ENCODE measurements around the gene HES3.
A peak's percentile ranks its signal among the peaks of the same experiment; 100 is the strongest.
"Not testable (repeated sequence)": the region's sequence is repeated elsewhere in the genome, so short reads cannot be mapped to it uniquely, and the experiment has no call there.

Gene HES3

DNA sequence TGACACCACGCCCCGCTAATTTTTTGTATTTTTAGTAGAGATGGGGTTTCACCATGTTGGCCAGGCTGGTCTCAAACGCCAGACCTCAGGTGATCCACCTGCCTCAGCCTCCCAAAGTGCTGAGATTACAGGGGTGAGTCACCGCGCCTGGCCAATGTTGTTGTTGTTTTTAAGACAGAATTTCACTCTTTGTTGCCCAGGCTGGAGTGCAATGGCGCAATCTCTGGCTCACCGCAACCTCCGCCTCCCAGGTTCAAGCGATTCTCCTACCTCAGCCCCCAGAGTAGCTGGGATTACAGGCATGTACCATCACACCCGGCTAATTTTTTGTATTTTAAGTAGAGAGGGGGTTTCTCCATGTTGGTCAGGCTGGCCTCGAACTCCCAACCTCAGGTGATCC, 24.3 kb upstream of the HES3 start:
- not testable (repeated sequence) for DNase-seq (ENCODE audit: low spot score)

DNA sequence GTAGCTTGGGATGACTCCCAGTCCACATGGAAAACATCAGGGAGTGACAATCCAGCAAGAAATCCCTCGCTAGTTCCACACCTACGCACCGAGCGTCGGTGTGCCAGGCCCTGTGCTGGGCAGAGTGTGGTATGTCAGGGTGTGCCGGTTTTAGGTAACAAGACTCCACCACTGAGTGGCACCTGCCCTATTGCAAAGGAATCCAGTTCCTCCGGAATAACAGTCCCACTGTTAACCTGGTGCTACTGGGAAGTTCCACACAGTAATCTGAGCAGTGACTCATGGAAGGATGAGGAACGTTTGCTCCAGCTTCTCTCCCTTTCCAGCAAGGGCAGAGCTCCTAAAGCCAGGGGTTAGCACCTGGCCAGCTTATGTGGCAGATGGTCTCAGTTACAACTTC, 23.7 kb upstream of the HES3 start:
- DNase-seq (ENCODE audit: low spot score) = no peak

DNA sequence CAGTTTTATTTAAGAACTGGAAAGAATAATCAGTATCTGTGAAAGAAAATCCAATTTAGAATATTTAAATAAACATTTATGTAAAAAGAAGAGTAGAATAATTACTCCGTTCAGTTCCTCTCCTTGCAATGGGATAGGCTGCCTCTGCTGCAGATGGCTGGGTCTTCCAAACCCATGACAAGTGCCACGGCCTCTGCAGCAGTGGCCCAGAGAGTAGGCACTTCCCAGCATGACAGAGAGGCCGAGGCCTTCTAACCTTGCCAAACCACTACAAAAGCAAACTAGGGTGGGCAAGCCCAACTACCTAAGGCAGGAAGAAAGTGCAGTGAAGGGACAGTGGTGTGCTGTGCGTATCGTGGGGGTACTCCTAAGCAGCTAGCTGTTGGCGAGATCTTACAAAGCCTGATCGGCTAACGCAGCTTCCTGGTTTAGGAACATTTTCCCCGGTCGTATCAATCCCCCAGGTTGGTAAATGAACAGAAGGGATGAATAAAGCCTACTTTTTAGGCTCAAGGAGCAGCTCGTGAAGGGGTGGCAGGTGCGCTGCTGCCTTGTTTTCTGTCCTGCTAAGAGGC, 22.7 kb upstream of the HES3 start:
- DNase-seq (ENCODE audit: low spot score) = no peak

DNA sequence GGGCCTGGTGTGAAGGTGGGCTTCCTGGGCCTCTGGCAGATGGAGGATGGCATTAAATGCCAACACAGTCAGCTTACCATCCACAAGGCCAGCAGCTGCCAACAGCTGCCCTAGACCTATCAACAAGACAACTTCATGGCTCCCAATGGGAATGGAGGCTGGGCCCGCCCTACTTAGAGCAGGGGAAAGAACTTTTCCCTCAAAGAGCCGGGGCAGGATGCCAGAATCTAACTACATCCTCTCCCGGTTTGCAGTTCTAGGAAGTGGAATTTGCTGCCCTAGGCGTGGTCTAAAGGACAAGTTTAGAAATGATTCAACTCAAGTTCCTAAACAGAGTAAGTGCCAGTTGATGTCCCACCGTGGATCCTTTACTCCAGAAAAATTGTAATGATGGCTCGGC, 21.3 kb upstream of the HES3 start:
- no peak for DNase-seq (ENCODE audit: low spot score)

DNA sequence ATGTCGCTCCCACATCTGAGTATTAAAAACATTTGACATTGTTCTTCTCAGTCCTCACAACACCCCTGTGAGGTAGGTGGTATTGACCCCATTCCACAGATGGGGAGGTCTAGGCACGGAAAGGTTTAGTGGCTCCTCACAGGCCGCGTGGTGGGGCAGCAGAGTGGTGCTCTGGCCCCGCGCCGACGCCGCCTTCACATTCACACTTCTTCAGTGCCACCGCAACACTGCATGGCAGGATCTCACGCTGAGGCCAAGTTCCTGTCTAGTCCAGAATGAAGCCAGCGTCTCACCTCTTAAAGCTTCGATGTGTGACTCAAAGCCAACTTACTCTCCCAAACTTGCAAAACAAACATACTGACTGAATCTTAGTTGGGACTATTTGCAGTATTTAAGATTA, 20.4 kb upstream of the HES3 start:
- no peak for DNase-seq (ENCODE audit: low spot score)

DNA sequence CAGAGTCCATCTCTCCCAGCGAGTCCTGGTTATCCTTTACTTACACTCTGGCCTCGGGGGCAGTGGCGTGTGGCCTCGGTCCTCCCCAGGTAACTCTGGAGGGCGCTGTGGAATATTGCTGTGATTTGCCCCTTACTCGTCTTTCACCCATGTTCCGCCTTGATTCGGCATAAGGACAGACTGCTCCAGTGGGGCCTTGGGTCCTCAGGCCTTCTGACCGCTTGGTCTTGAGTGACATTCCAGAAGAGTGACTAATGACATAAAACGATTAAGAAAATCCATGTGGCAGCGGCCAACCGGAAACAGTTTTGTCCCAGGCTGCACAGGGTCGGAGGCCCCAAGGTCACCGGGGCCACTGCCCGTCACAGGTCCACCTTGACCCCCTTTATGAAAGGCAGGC, 19.3 kb upstream of the HES3 start:
- DNase-seq (ENCODE audit: low spot score) = no peak

DNA sequence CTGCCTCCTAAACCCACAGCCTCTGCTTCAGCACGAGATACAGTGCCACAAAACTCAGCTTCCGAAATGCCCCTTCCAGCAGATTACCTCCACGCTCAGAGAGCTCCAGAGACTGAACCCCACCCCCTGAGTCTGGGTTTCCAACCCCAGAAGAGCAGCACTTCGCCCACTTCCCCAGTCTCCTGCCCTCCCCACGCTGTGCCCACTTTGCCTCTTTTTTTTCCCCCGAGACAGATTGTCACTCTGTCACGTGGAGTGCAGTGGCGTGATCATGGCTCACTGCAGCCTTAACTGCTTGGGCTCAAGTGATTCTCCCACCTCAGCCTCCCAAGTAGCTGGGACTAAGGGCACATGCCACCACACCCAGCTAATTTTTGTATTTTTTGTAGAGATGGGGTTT, 18.3 kb upstream of the HES3 start:
- DNase-seq (ENCODE audit: low spot score) = no peak

DNA sequence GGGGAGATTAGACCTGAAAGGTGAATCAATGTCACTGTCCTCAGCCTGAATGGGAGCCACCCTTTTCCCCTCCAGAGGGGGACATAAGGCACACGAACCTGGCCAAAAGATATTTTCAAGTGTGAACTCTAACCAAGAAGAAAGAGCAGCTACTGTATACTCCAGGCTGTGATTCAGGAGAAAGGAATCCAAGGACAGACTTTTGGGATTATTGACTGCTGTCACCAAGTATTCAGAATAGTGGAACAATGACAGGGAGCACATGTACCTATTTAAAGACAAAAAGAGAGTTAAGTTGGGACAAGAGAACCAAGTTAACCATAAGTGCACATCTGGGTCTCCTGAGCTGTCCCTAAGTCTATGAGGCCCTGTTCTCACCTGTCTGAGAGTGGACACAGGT, 10.6 kb upstream of the HES3 start:
- no peak for DNase-seq (ENCODE audit: low spot score)

DNA sequence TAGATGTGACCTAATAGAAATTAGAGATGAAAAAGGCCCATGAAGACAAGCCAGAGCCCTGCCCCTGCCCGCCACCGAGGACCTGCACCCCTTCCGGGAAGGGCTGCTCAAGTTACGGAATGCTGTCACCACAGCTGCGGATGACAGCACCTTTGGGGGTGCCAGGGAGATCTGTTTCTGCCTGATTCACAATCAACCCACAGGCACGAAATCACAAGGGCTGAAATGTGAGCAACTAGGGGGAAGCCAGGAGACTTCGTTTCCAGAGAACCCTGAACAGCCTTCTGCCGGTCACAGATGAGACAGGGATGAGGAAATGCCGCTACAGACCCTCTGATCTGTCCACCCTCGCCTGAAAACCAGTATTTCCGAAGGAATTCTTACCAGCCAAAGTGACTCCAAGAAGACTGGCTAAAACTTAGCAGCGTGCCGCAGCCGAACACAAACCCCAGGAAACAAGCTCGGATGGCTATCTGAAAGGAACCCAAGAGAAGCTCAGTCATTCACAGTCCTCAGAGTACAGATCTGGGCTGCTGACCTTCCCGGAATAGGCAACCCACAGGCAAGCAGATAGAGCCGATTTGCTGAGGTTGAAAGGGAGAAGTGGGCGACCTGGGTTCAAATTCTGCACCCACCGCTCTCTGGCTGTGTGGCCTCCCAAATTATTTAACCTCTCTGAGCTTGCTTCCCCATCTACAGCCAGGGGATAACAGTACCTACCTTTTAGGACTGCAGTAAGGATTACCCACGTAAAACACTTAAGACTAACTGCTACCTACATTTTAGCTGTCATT, 9.3 kb upstream of the HES3 start:
- peak; percentile 53 for DNase-seq (ENCODE audit: low spot score)

DNA sequence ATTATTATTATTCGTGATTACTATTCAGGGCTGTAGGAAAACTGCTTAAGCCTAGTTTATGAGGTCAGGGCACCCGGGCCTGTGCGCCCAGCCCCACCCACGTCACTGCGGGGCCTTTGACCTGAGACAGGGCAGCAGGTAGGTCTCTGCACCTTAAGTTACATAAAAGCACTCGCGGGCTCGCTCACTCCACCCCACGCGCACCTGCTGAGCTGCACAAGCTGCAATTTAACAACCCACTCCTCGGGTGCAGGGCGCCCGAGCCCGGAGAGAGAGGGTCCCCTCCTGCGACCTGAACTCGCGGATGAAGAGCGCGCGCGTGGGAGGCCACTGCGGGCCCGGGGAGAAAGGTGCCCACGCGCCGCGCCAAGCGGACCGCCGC, 8.7 kb upstream of the HES3 start:
- peak; percentile 62 for DNase-seq (ENCODE audit: low spot score)

DNA sequence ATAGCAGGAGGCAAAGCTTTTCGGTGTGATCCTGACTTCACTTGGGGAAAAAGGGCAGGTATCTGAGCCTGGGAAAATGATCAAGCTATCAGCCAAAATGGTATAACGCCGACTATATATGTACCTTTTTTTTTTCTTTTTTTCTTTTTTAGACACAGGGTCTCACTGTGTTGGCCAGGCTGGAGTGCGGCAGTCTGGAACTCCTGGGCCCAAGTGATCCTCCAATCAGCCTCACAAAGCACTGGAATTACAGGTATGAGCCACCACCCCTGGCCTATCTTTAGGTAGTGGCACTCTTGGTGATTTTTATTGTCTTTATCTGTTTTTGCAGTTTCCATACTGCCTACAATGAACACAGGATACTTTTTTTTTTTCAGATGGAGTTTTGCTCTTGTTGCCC, 6.9 kb upstream of the HES3 start:
- no peak for DNase-seq (ENCODE audit: low spot score)

DNA sequence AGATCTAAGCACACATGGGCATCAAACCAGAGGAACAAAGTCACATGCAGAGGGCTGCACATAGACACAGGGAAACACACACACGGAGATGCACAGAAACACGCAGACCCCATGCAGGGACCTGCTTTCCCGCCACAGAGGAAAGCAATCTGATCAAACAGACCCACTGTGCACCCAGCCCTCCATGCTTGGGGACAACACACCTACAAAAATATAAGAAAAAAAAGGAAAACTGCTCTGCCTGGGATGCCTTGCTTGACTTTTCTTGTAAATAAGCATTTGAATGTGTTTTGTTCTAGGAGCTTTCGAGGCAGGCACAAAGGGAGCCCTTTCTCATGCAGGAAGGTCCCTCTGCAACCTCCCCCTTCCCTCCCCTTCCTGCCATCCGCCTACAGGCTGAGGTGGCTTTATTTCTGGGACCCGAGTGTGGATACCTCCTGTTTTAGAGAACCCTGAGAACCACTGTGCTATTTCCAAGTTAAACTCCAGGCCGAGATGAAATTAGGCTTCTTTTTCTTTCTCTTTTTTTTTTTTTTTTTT, 4.7 kb upstream of the HES3 start:
- DNase-seq (ENCODE audit: low spot score) = no peak

DNA sequence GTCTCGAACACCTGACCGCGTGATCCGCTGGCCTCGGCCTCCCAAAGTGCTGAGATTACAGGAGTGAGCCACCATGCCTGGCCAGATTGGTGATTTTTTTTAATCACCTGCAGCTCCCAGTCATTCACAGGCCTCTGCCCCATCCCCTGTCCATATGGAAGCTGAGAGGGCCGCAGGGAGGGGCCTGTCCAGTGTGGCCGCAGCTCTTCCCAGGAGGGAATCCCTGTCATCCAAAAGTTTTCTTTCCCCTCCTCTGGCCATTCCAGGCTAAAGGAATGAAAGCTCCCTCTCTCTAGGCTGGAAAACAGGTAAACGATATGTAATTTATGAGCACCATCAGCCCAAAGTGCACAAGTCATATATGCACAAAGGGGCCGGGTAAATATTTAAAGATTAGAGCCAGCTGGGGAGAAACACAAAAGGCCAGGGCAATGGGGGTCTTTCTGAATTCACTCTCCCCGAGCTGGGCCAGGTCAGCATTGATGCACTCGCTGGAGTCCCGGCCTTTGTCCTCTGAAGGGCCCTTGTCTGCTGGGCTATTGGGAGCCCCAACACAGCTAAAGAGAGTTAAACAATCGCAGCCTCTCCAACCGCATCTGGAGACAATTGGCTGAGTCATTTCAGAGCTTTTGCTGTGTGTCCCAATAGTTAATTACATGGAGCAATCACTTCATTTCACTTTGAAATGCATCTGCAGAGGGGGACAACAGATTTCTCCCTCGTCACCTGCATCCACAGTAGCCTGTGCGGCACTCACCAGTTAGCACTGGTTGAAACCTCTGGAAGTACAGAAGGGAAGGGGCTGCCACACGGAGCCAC, 3.8 kb upstream of the HES3 start:
- no peak for DNase-seq (ENCODE audit: low spot score)

DNA sequence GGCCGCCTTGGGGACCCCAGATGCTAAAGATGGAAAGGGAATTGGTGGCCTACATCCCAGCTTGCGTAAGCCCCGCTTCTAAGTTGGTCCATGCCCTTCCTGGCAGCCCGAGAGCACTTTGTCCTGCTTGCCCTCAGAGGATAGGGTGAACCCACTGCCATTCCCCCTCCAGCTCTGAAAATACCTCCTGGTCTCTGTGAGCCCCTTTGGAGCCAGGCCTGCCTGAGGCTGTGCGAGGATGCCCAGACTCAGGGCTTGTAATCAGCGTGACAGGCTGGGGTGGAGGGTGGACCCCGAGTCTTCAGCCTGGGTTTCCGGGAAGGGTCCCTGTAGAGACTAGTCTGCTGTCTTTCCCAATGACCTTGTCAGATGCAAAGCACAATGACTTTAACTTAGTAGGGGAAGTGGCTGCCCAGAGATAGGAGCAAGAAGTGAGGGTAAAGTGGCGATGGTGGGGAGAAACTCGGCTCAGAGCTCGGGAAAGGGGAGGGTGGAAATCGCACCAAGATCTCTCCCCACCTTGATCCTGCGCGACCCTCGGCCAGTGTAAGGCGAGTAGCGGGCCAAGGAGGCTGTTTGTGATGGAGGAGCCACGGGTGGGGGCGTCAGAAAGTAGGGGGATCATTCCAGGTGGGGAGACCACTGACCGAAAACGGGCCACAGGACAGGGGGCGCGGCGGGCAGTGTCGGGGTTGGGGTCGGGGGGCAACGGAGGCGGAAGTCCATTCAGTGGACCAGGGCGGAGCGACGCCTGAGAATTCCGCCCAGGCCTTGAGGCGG, 2.7 kb upstream of the HES3 start:
- DNase-seq (ENCODE audit: low spot score) = no peak

DNA sequence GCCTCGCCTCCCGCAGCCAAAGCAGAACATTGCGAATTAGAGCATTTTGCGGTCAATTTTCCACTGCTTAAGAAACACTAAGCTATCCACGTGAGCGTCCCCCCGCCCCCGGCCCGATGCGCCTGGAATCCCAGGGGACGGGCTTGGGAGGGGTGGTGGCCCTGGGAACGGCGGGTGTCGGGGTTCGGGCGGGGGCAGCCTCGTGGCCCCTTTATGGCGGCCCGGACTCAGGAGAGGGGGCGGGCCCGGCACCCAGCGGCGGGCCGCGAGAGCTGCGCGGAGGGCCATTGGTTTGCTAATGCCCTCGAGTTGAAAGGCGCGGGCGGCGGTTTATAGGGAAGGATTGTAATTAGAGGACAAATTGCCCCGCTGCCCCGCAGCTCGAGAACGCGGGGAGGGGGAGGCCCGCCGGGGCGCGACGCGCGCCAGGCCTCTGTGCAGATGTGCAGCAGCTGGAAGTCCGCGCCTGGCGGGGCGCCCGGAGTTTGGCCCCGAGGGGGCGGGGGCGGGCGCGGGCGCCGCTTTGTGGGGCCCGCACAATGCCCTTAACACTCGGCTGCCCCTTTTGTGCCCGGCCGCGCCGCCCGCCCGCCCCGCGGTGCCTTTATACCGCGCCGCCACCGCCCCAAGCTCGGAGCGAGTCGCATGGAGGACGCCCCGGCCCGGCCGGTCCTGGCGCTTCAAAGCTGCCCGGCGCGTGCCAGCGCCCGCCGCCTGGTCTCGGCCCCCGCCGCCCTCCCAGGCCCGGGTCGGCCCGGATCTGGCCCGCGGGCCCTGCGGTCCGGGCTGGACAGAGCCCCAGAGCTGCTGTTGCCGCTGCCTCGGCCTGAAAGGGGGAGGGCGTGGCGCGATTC, 1.9 kb upstream of the HES3 start:
- DNase-seq (ENCODE audit: low spot score) = no peak

DNA sequence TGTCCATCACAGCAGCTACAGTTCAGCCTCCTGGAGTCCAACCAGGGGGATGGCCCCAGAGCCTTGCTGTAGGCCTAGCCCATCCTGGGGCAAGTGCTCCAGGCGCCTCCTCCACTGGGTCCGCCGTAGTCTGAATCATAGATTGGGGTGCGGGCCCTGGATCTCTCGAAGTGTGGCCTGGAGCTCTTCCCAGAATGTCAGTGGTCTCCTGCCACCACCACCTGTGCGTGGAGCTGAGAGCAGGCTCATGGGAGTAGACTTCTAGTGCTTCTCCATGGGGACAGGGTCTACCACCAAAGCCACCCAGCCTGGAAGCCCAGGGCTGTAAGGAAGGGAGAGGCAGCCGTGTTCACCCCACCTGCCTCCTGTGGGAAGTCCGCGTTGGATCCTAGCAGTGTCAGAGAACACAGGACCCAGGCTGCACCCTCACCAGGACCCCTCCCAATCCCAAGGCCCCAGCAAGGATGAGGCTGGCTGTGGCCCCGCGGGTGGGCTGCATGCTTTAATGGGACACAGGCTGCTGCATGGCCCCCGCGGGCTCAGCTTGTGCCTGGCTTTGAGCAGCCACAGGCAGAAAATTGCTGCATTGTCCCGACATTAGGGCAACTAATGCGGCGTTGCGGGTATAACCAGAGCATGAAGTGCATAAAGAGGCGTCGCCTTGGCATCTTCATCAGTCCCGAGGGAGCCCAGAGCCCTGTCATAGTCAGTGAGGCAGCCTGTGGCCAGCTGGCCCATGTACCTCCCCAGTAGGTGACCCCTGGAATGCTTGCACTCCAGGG, 735 bp upstream of the HES3 start:
- no peak for DNase-seq (ENCODE audit: low spot score)

DNA sequence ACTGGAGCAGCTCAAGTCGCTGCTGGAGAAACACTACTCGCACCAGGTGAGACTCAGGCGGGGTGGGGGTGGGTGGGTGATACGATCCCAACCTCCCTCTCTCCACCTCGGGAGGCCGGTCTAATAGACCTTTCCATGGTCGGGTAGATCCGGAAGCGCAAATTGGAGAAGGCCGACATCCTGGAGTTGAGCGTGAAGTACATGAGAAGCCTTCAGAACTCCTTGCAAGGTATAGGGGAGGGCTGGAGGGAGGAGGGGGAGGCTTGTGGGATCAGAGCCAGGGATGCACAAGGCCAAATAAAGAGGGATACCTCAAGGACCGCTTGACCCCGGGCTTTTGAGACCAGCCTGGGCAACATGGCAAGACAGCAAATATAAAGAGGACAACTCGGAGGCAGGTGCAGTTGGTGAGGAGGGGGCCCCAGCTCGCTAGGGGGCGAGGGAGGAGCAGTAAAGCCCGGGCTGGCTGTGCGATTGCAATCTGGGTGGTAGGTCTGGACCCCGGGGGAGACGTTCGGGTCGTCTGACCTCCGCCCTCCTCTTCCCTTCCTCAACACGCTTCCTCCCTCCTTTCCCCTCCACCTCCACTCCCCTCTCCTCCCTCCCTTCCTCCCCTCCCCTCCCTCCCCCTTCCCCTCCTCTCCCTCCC, 546 bp downstream of the HES3 start:
- no peak for DNase-seq (ENCODE audit: low spot score)

DNA sequence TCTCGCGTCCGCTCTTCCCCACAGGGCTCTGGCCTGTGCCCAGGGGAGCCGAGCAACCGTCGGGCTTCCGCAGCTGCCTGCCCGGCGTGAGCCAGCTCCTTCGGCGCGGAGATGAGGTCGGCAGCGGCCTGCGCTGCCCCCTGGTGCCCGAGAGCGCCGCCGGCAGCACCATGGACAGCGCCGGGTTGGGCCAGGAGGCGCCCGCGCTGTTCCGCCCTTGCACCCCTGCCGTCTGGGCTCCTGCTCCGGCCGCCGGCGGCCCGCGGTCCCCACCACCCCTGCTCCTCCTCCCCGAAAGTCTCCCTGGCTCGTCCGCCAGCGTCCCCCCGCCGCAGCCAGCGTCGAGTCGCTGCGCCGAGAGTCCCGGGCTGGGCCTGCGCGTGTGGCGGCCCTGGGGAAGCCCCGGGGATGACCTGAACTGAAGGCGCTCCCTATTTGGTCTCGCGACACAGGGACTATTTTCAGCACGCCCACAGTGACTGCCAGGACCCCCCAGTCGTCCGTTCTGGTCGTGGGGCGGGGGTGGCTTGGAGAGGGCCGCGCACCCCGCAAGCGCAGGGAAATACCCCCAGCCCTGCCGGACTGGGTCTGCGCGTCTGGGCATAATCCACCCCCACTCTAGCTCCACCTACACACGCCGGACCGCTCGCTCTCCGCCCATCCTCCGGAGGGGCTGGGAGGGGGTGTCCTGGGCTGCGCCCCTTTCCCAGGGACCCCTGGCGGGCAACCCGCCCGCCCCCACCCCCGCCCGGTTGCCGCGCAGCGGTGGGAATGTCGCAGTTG, 1.3 kb downstream of the HES3 start:
- peak; percentile 45 for DNase-seq (ENCODE audit: low spot score)

DNA sequence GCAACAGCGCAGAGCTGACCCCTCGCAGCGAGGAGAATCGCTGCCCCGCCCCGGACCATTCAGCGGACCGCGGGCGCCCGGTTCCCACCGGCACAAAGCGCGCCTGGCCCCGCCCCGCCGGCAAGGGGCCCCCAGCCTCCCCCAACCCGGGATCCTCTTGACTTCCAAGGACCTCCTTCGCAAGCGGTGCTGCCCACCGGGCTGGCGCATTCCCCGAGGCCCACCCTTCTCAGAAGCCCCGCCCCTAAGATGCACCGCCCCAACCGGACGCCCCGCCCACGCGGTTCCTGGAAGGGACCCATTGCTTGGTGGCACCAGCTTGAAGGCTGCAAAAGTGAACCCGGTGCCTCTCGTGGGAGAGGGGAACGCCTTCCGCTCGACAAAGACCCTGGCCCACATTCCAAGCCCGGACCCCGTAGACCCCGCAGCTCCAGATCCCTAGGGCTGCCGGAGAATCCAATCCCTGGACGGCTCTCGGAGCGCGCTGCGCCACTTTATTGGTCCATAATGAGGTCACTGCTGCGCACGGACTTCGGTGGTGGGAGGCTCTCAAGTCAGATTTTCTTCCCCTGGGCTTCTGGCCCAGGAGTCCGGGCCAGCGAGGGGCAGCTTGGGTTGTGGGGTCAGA, 2.0 kb downstream of the HES3 start:
- DNase-seq (ENCODE audit: low spot score) = no peak

Data from putamen (tissue), 1 donor.